K562 (cell line): ENCODE data around the gene FBXO36. TPM values are rescaled to one million over a fixed set of nuclear protein-coding genes. Genes with fewer than 3 reads are reported as not detected.

ENCODE experiments used
- CBX8 ChIP-seq: fragments of 200-600 bp; sonication (generic); IDR thresholded peaks from 2 replicates; pipeline ENCODE4 v1.6.1; 2012; ENCODE audit warnings: borderline replicate concordance, mixed run types, low read depth, mild to moderate bottlenecking, moderate library complexity, mixed read lengths, low read length, control low read depth, inconsistent platforms; ENCODE audit not compliant: poor library complexity, severe bottlenecking; ENCODE audit errors: extremely low read depth
- CTCFL ChIP-seq: IDR thresholded peaks from 2 replicates; pipeline ENCODE4 v1.6.1; 2011; ENCODE audit warnings: borderline replicate concordance, low read depth, mild to moderate bottlenecking, moderate library complexity, low read length; ENCODE audit not compliant: insufficient read depth, poor library complexity, severe bottlenecking
- FOSL1 ChIP-seq: fragments of 200-800 bp; sonication (Bioruptor generic); conservative IDR thresholded peaks from 2 replicates; pipeline ENCODE4 v1.6.1; 2016; ENCODE audit warnings: missing genetic modification characterization, missing compliant biosample characterization
- FOXK2 ChIP-seq, 2 experiments: fragments of 450-650 bp; IDR thresholded peaks in 1 of 2; conservative IDR thresholded peaks in 1 of 2; 2 replicates each; pipeline ENCODE4 v1.6.1; 2016; ENCODE audit warnings: low read depth in 2 of 2, mild to moderate bottlenecking in 1 of 2
- HMG20B ChIP-seq: fragments of 250-450 bp; sonication (Bioruptor Pico); IDR thresholded peaks from 2 replicates; pipeline ENCODE4 v1.5.0; 2021; ENCODE audit warnings: mild to moderate bottlenecking
- HNRNPK ChIP-seq: fragments of 200-400 bp; formaldehyde crosslinking; IDR thresholded peaks from one replicate; pipeline ENCODE4 v1.6.1; 2018; ENCODE audit warnings: mild to moderate bottlenecking, low read depth, low read length; ENCODE audit not compliant: poor library complexity, severe bottlenecking
- HNRNPL ChIP-seq: fragments of 200-400 bp; formaldehyde crosslinking; IDR thresholded peaks from 2 replicates; pipeline ENCODE4 v1.6.1; 2017; ENCODE audit warnings: low read depth, mild to moderate bottlenecking, low read length
- JUNB ChIP-seq: fragments of 450-650 bp; formaldehyde crosslinking; conservative IDR thresholded peaks from 2 replicates; pipeline ENCODE4 v1.4.0; 2020; ENCODE audit warnings: mild to moderate bottlenecking
- JUND ChIP-seq, 2 experiments: IDR thresholded peaks; 2 replicates in 1 of 2; 3 replicates in 1 of 2; pipeline ENCODE4 v1.6.1; 2011; ENCODE audit warnings: borderline replicate concordance in 2 of 2, low read depth in 2 of 2, low read length in 2 of 2, improper control_type of control experiment in 1 of 2, missing biosample characterization in 1 of 2, missing genetic modification characterization in 1 of 2, missing genetic modification reagents in 1 of 2
- NR1H2 ChIP-seq: sonication (generic); formaldehyde crosslinking; IDR thresholded peaks from 2 replicates; pipeline ENCODE4 v1.4.0; 2020; ENCODE audit warnings: mild to moderate bottlenecking, missing genetic modification reagents
- RCOR1 ChIP-seq, 2 experiments: IDR thresholded peaks; 2 replicates each; pipeline ENCODE4 v1.6.1; 2012; ENCODE audit warnings: low read depth in 2 of 2, low read length in 2 of 2, borderline replicate concordance in 1 of 2, improper control_type of control experiment in 1 of 2
- ZNF12 ChIP-seq: sonication (generic); formaldehyde crosslinking; IDR thresholded peaks from 2 replicates; pipeline ENCODE4 v1.4.0; 2020; ENCODE audit warnings: mild to moderate bottlenecking, missing genetic modification reagents
- polyA plus RNA-seq, 8 experiments: library from polyadenylated mRNA; depleted of rRNA in 4 of 8; stranded (reverse) in 5 of 8; unstranded in 3 of 8; fragments of >200 nt; fragmentation: Nextera tagmentation in 2 of 8; fragmentation: Illumina TruSeq in 1 of 8; extraction: Ambion mirVana in 2 of 8; extraction: Trizol in 1 of 8; gene quantifications; 2 replicates each; pipeline versions ENCODE4 v1.2.1 to v1.2.3, GENCODE V29; 2011 to 2014; ENCODE audit warnings: inconsistent platforms in 1 of 8, missing spikeins in 1 of 8
- total RNA-seq, 7 experiments: library from RNA; depleted of rRNA in 6 of 7; stranded (reverse); fragments of >200 nt in 6 of 7; fragmentation: Illumina TruSeq in 2 of 7; extraction: Trizol in 2 of 7; gene quantifications; 2 replicates each; pipeline versions ENCODE4 v1.2.1 to v1.2.3, GENCODE V29; 2011 to 2021; ENCODE audit warnings: low replicate concordance in 1 of 7
- TF ChIP-seq, protein P1 (sequence below): fragments of 450-650 bp; IDR thresholded peaks from 2 replicates; pipeline ENCODE4 v1.6.1; 2016; ENCODE audit warnings: low read depth
- TF ChIP-seq, protein P2 (sequence below): fragments of 250-450 bp; sonication (Bioruptor Pico); IDR thresholded peaks from 2 replicates; pipeline ENCODE4 v1.5.1; 2021; ENCODE audit warnings: mild to moderate bottlenecking

FBXO36 gene
- total and polyA plus RNA-seq, 9 of the 15 experiments (the other 6 are each of a cell fraction or from before 2014, with no cell fraction given) = 0.40 to 0.91 (median 0.58) TPM

- TF ChIP-seq HMG20B (CRISPR knock-in tag) (no peak), FOXK2 (conservative IDR thresholded peaks at IDR 0.05 in 1 of 2, IDR thresholded peaks at IDR 0.05 in 1 of 2; ENCODE audit: low read depth in 2 of 2) (no peak), JUNB (CRISPR knock-in tag) (no peak), CTCFL (no peak), FOSL1 (peak; percentile 36; the same call in 1 of the 2 replicates), JUND (IDR thresholded peaks at IDR 0.05; ENCODE audit: borderline replicate concordance, low read depth, low read length) (peak; percentile 28; the same call in 1 of the 2 replicates), JUND (tag; IDR thresholded peaks at IDR 0.05; ENCODE audit: borderline replicate concordance, low read depth, low read length) (0 out of 3 replicates have a peak, but pooled peaks have one; percentile 30), ZNF12 (CRISPR knock-in tag) (no peak), RCOR1 (IDR thresholded peaks at IDR 0.05; ENCODE audit: borderline replicate concordance in 1 of 2, low read depth in 2 of 2, low read length in 2 of 2) (no peak), CBX8 (no peak), NR1H2 (CRISPR knock-in tag) (no peak), HNRNPL (no peak), HNRNPK (no peak)
- TF ChIP-seq, protein P1, sequence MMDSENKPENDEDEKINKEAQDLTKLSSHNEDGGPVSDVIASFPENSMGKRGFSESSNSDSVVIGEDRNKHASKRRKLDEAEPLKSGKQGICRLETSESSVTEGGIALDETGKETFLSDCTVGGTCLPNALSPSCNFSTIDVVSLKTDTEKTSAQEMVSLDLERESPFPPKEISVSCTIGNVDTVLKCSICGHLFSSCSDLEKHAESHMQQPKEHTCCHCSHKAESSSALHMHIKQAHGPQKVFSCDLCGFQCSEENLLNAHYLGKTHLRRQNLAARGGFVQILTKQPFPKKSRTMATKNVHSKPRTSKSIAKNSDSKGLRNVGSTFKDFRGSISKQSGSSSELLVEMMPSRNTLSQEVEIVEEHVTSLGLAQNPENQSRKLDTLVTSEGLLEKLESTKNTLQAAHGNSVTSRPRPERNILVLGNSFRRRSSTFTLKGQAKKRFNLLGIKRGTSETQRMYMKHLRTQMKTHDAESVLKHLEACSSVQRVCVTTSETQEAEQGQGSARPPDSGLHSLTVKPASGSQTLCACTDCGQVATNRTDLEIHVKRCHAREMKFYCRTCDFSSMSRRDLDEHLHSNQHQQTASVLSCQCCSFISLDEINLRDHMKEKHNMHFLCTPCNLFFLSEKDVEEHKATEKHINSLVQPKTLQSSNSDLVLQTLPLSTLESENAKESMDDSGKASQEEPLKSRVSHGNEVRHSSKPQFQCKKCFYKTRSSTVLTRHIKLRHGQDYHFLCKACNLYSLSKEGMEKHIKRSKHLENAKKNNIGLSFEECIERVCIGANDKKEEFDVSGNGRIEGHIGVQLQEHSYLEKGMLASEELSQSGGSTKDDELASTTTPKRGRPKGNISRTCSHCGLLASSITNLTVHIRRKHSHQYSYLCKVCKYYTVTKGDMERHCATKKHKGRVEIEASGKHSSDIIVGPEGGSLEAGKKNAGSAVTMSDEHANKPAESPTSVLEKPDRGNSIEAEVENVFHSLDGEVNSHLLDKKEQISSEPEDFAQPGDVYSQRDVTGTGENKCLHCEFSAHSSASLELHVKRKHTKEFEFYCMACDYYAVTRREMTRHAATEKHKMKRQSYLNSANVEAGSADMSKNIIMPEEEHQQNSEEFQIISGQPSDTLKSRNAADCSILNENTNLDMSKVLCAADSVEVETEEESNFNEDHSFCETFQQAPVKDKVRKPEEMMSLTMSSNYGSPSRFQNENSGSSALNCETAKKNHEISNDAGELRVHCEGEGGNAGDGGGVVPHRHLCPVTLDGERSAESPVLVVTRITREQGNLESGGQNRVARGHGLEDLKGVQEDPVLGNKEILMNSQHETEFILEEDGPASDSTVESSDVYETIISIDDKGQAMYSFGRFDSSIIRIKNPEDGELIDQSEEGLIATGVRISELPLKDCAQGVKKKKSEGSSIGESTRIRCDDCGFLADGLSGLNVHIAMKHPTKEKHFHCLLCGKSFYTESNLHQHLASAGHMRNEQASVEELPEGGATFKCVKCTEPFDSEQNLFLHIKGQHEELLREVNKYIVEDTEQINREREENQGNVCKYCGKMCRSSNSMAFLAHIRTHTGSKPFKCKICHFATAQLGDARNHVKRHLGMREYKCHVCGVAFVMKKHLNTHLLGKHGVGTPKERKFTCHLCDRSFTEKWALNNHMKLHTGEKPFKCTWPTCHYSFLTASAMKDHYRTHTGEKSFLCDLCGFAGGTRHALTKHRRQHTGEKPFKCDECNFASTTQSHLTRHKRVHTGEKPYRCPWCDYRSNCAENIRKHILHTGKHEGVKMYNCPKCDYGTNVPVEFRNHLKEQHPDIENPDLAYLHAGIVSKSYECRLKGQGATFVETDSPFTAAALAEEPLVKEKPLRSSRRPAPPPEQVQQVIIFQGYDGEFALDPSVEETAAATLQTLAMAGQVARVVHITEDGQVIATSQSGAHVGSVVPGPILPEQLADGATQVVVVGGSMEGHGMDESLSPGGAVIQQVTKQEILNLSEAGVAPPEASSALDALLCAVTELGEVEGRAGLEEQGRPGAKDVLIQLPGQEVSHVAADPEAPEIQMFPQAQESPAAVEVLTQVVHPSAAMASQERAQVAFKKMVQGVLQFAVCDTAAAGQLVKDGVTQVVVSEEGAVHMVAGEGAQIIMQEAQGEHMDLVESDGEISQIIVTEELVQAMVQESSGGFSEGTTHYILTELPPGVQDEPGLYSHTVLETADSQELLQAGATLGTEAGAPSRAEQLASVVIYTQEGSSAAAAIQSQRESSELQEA = no peak
- TF ChIP-seq, protein P2, sequence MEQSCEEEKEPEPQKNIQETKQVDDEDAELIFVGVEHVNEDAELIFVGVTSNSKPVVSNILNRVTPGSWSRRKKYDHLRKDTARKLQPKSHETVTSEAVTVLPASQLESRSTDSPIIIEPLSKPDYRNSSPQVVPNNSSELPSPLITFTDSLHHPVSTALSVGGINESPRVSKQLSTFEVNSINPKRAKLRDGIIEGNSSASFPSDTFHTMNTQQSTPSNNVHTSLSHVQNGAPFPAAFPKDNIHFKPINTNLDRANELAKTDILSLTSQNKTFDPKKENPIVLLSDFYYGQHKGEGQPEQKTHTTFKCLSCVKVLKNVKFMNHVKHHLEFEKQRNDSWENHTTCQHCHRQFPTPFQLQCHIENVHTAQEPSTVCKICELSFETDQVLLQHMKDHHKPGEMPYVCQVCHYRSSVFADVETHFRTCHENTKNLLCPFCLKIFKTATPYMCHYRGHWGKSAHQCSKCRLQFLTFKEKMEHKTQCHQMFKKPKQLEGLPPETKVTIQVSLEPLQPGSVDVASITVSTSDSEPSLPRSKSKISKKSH (CRISPR knock-in tag) = no peak
Measured at GRCh38 chr2:229901819-229902218, 20.5 kb upstream of the FBXO36 start (continued).
